B cell (primary cell): ENCODE measurements around the gene TRANK1.

Source experiments
- CTCF ChIP-seq: fragments of 200-600 bp; IDR thresholded peaks from one replicate; pipeline ENCODE4 v1.8.0; 2022; ENCODE audit warnings: antibody characterized with exemption, mild to moderate bottlenecking
- EZH2 ChIP-seq: IDR thresholded peaks from 2 replicates; pipeline ENCODE4 v1.6.1; 2012; ENCODE audit warnings: borderline replicate concordance, low read depth, mild to moderate bottlenecking, moderate library complexity, low read length; ENCODE audit not compliant: insufficient read depth, poor library complexity, severe bottlenecking

- TF ChIP-seq CTCF (no peak), EZH2 (no peak)
These were observed 144.2 kb downstream of the TRANK1 start for GRCh38 chr3:36800533-36801116.
